ENCODE measurements around the gene ANKRD65. TPM values are rescaled to one million over a fixed set of nuclear protein-coding genes. Genes with fewer than 3 reads are reported as not detected.
"Not testable (repeated sequence)": the region's sequence is repeated elsewhere in the genome, so short reads cannot be mapped to it uniquely, and the experiment has no call there.

ANKRD65 gene
- total RNA-seq, 1 donor from 2014 or later, result 1.4 TPM

GRCh38 chr1:1391225-1391624, 29.9 kb downstream of the ANKRD65 start:
- no peaks in the 10 kb centered on the region for H3K27me3 ChIP-seq (ENCODE audit: control insufficient read depth, insufficient read depth, low read length)
- TF ChIP-seq, protein P1, sequence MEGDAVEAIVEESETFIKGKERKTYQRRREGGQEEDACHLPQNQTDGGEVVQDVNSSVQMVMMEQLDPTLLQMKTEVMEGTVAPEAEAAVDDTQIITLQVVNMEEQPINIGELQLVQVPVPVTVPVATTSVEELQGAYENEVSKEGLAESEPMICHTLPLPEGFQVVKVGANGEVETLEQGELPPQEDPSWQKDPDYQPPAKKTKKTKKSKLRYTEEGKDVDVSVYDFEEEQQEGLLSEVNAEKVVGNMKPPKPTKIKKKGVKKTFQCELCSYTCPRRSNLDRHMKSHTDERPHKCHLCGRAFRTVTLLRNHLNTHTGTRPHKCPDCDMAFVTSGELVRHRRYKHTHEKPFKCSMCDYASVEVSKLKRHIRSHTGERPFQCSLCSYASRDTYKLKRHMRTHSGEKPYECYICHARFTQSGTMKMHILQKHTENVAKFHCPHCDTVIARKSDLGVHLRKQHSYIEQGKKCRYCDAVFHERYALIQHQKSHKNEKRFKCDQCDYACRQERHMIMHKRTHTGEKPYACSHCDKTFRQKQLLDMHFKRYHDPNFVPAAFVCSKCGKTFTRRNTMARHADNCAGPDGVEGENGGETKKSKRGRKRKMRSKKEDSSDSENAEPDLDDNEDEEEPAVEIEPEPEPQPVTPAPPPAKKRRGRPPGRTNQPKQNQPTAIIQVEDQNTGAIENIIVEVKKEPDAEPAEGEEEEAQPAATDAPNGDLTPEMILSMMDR (IDR thresholded peaks at IDR 0.05; ENCODE audit: insufficient read depth, low read length, poor library complexity, severe bottlenecking), result no peak
- H3K4me3 ChIP-seq (ENCODE audit: low read depth, low read length), result no peak overlapping the region
- peaks cover 10% of the 10 kb centered on the region for H3K36me3 ChIP-seq (ENCODE audit: control insufficient read depth, insufficient read depth, low read length)
- no peak for DNase-seq (ENCODE audit: low read depth)

DNA sequence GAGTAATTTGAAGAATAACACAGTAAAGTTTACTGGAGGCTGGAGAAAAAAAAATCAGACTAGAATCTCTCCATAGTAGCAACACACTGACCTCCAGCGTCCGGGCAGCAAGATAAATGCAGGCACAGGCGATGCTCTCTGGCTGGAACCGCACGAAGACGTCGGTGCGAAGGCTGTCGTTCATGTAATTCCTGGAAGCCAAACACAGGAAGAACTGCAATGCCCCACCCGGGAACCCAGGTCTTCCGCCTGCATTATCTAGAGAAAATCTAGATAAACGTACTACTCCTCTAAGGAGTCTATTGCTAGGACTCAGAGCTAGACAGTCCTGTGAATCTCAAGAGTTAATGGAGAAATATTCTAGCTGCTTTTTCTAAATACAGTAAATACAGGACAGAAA, 30.4 kb downstream of the ANKRD65 start:
- TF ChIP-seq, protein P1 (IDR thresholded peaks at IDR 0.05; ENCODE audit: insufficient read depth, low read length, poor library complexity, severe bottlenecking), result no peak
- DNase-seq (ENCODE audit: low read depth), result no peak
- Histone ChIP-seq H3K4me3 (ENCODE audit: low read depth, low read length) (no peak overlapping the region), H3K36me3 (ENCODE audit: control insufficient read depth, insufficient read depth, low read length) (peaks cover 10% of the 10 kb centered on the region), H3K27me3 (ENCODE audit: control insufficient read depth, insufficient read depth, low read length) (no peaks in the 10 kb centered on the region)

GRCh38 chr1:1388078-1388472, 33.0 kb downstream of the ANKRD65 start:
- TF ChIP-seq, protein P1 (IDR thresholded peaks at IDR 0.05; ENCODE audit: insufficient read depth, low read length, poor library complexity, severe bottlenecking), result no peak
- H3K4me3 ChIP-seq (ENCODE audit: low read depth, low read length), result no peak overlapping the region
- no peaks in the 10 kb centered on the region for H3K27me3 ChIP-seq (ENCODE audit: control insufficient read depth, insufficient read depth, low read length)
- peaks cover 8% of the 10 kb centered on the region for H3K36me3 ChIP-seq (ENCODE audit: control insufficient read depth, insufficient read depth, low read length)
- no peak for DNase-seq (ENCODE audit: low read depth)

DNA sequence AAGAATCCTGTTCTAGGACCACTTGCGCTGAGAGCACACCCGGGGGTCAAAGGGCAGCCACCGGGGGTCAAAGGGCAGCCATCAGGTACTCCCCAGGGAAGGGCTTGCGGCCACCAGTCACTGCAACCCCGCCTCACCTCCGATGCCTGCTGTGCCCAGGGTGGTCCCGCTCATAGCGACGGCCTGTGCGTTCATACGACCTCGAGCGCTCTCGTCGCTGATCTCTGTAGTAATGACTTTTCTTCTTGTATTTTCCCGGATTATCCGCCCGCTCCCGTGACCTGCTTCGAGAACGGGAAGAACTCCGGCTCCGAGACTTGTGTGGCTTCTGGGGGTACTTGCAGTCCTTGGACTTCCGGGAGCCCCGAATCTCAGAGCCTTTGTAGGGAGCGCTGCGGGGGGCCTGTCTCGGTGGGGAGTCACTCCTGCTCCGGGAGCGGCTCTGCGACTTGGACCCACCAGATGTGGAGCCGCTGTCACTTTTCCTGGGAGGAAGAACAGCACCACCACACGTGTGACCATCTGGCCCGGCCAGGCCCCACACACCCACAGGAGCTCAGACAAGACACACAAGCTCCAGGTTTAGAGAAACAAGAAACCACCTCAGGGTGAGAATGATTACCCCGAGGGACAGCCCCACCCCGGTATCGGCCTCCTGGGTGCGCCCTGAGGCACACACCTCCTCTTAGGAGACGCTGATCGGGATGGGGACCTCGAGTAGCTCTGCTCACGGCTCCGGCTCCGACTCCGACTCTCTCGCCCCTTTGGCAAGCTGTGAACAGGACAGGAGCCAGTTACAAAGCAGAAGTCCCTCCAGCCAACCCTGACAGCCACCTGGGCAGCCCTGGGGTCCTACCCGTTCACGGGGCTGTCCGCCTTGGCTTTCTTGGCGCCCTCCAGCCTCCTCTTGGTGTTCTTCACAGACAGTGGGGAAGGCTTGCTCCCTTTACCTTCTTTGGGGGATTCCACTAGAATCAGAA, 33.7 kb downstream of the ANKRD65 start:
- Histone ChIP-seq H3K36me3 (ENCODE audit: control insufficient read depth, insufficient read depth, low read length) (peaks cover 5% of the 10 kb centered on the region), H3K4me3 (ENCODE audit: low read depth, low read length) (no peak overlapping the region), H3K27me3 (ENCODE audit: control insufficient read depth, insufficient read depth, low read length) (no peaks in the 10 kb centered on the region)
- DNase-seq (ENCODE audit: low read depth), result no peak
- TF ChIP-seq, protein P1 (IDR thresholded peaks at IDR 0.05; ENCODE audit: insufficient read depth, low read length, poor library complexity, severe bottlenecking), result no peak

- Histone ChIP-seq H3K4me3 (ENCODE audit: low read depth, low read length) (no peak overlapping the region), H3K36me3 (ENCODE audit: control insufficient read depth, insufficient read depth, low read length) (peaks cover 5% of the 10 kb centered on the region), H3K27me3 (ENCODE audit: control insufficient read depth, insufficient read depth, low read length) (no peaks in the 10 kb centered on the region)
- no peak for DNase-seq (ENCODE audit: low read depth)
- TF ChIP-seq, protein P1 (IDR thresholded peaks at IDR 0.05; ENCODE audit: insufficient read depth, low read length, poor library complexity, severe bottlenecking), result no peak
These were observed 35.1 kb downstream of the ANKRD65 start for GRCh38 chr1:1385931-1386330.

DNA sequence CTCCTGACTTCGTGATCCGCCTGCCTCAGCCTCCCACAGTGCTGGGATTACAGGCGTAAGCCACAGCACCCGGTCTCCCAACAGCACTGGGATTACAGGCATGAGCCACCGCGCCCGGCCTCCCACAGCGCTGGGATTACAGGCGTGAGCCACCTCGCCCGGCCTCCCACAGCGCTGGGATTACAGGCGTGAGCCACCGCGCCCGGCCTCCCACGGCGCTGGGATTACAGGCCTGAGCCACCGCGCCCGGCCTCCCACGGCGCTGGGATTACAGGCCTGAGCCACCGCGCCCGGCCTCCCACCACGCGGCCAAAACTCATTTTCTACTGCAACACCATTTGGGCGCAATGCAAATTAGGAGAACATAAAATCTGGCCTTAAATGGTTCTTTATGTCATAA, 35.7 kb downstream of the ANKRD65 start:
- not testable (repeated sequence) for DNase-seq (ENCODE audit: low read depth); H3K4me3 ChIP-seq (ENCODE audit: low read depth, low read length); H3K36me3 ChIP-seq (ENCODE audit: control insufficient read depth, insufficient read depth, low read length); H3K27me3 ChIP-seq (ENCODE audit: control insufficient read depth, insufficient read depth, low read length)

Data from kidney epithelial cell (primary cell).